HG02943 (cell line): ENCODE data around the gene TIPIN.
"Not testable (repeated sequence)": the region's sequence is repeated elsewhere in the genome, so short reads cannot be mapped to it uniquely, and the experiment has no call there.

Source experiments
- ATAC-seq: cut with Tn5 transposase; IDR thresholded peaks from one replicate; pipeline ENCODE4 v1.9.1; 2021; ENCODE audit warnings: mild to moderate bottlenecking, low read depth, moderate library complexity; ENCODE audit not compliant: unreplicated experiment

Gene TIPIN, protein sequence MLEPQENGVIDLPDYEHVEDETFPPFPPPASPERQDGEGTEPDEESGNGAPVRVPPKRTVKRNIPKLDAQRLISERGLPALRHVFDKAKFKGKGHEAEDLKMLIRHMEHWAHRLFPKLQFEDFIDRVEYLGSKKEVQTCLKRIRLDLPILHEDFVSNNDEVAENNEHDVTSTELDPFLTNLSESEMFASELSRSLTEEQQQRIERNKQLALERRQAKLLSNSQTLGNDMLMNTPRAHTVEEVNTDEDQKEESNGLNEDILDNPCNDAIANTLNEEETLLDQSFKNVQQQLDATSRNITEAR

DNA sequence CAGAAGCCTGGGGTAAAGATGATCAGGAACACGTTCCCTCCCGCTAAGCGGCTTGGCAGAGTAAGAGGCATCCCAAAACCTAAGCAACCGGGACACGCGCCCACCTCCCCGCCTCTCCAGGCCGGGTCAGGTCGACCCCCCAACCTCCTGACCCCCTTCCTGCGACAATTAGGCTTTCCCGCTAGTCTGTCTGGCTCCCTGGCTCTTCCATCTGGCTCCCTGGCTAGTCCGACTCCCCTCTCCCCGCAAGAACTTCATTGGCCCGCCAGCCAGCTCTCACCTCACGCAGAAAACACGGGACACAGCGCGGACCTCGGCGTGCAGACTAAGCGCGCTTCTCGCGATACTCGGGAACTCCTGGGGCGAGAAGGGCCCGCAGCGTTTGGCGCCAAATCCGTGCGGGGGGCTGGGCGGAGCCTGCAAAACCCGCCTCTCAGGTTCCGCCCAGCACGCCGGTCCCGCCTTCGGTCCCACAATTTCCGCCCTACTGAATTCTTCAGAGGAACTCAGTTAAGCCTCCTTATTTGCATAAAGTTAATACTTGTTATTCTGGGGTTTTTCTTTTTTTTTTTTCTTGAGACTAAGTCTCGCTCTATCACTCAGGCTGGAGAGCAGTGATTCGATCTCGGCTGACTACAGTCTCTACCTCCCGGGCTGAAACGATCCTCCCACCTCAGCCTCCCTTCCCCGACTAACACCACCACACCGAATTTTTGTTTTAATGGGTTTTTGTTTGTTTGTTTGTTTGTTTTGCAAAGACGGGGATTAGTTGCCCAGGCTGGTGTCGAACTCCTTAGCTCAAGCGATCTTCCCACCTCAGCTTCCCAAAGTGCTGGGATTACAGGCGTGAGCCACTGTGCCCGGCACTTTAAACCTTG is at the start of gene TIPIN:
Gene TIPIN (minus strand): TSS at position 327 of the 878 bp plus-strand sequence. CDS start 3,738 bp downstream, outside the sequence.
- ATAC-seq, result peak; percentile 86

DNA sequence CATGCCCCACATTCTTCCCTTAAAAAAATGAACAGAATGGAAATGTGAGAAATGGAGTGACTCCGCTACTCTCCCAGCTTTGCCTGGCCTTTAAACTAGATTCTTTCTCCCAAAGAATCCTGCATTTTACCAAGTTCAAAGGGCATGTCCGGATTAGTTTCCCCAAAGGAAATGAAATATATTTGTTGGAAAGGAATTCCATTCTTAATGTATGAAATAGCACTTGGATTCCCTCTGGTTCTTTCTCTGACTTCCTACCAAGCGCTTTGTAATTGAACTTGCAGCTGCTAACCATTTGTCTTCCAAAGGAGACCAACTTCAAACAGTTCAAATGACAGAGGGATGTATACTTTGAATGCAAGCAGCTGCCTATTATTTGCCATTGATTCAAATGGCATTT is 49.1 kb upstream of the TIPIN start:
- no peak for ATAC-seq

DNA sequence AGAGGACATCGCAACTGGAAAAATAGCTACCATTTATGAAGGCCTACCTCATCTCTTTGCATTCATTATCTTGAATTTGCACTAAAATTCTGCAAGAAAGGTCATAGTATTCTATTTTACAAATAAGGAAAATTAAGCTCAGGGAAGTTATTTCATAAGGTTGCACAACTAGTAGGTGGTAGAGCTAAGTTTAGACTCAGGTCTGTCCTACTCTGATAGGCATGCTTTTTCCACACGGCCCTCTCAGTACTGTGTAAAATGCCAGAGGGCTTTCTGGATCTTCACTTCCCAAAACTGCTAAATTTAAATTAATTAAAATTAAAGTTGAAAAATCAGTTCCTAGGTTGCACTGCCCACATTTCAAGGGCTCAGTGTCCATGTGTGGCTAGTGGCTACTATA is 48.5 kb upstream of the TIPIN start:
- ATAC-seq, result no peak

DNA sequence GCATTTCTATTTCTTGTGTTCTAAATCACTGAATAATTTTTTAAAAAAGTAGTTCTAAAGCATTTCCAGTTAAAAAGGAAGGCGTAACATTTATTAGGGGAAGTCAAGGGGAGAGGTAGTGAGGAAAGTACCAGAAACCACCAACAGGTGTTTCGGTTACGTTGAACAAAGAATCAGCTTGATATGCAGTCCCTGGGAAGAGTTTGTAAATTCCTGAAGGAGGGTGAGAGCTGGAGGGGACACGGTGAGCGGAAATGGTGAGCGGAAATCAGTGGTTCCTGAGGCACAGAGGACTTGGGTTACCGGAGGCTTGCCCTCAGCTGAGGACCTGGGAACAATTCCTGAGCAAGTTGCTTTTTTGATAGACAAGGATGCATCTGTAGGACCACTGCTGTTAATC is 48.0 kb upstream of the TIPIN start:
- no peak for ATAC-seq

DNA sequence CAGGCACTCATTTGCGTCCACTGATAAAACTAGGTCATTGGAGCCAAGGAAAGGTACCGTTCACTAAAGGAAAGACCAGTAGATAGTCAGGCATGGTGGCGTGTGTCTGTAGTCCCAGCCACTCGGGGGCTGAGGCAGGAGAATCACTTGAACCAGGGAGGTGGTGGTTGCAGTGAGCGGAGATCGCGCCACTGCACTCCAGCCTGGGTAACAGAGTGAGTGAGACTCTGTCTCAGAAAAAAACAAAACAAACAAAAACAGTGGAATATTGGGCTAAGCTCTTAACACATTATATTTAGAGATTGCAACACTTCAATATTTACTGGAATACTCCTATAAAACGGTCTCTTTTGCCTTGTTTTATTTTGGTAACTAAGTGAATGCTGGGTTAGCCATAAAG is 47.6 kb upstream of the TIPIN start:
- ATAC-seq, result no peak

DNA sequence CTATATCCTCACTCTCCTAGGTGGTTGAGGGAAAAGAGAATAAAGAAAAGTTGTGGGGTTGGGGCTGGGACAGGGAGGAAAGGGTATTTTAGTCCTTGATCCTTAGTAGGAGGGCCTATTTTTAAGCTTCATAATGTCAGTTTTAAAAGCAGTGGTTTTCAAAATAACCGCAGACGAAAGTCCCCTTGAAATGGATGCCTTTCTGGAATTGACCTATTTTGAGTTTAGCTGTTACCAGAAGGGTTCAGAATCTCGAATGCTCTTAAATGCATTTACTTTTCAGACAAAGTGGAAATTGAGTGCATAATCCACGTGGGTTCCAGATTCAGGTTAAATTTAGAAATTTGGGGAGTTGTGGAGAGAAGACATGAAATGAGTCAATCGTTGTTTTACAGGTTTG is 46.8 kb upstream of the TIPIN start:
- ATAC-seq, result no peak

DNA sequence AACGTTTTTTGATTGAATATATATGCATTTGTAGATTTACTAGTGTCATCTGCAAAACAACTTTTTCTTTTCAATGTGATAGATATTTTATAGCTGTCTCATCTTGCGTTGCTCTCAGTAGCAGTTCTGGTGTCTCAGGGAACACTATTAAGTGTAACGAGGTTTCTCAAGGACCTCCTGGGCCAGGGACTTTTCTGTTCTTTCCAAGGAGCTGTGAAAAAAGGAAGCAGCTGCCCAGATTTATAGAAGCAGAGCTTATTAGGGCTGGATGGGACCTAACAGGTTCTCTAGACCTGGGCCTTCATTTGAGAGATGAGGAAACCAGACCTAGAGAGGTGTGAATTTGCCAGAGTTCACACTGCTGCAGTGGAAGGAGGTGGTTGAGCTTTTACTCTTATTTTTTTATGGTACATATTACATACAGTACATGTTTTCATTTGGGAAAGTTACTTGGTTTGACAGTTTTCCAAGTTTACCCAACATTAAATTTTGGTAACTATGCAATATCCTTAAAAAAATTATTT is 46.3 kb upstream of the TIPIN start:
- ATAC-seq, result no peak

DNA sequence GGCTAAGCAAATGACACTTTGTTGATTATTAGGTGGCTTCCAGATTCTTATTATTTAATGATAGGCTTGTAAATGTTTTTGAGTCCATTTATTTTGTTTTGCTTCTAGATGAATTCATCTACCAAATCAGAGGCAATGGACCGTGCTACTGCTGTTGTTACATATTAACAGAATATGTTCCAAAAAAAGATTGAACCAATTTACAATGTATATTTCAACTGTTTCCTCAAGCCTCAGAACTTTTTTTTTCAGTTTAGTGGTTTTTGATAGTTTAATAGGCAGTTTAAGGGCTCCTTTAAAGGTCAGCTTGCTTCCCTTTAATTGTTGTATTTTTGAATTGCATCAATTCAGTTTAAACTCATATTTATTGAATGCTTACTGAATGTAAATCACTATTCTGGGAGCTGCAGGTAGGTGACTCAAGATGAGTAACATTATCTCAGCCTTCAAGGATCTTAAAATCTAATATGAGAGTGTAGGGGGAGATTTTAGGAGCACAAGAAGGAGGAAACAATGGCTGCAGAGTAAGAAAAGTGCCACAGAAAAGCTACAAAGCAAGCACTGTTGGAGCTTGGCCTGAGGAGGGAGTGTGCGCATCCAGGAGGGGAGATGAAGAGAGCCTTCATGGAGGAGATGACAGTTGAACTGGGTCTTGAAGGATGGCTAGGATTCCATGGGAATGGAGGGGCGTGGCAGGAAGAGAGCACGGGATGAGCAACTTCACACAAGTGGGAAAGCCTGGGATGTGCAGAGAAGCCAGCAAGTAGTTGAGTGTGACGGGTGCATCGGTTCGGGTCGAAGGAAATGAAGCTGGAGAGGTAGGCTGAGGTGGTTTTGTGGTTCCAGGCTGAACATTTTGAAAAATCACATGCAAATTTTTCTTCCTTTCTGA is 44.9 kb upstream of the TIPIN start:
- ATAC-seq, result no peak

DNA sequence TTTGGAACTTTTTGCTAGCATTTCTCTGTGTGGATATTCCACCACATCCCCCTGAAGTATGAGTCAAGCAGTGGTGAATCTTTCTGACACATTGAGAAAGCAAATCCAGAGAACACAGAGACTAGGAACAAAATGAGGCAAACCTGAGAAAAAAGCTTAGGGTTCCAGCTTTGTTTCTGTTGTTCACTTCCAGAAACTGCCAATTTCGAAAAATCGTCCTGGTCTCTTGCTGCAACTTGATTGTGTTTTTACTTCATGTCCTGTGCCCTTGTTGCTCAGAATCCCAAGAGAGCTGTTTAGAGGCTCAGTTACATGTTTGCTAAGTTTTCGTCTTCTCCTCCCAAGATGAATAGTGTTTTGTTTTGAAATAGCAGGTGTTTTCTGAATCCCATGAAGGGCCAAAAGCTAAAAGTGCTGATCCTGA is 43.9 kb upstream of the TIPIN start:
- ATAC-seq, result no peak

DNA sequence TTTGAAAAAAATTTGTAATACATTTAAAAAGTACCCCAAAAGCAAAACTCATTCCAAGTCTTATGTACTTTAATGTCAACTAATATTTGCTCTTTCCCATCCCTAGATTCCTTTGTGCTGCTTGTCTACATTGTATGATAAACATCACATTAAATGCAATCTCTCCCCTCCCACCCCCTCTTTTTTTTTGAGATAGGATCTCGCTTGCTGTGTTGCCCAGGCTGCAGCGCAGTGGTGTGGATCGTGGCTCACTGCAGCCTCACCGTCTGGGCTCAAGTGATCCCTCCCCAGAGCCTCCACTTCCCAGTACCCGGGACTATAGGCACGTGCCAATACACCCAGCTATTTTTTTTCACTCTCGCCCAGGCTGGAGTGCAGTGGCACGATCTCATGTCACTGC is 42.8 kb upstream of the TIPIN start:
- ATAC-seq, result no peak

DNA sequence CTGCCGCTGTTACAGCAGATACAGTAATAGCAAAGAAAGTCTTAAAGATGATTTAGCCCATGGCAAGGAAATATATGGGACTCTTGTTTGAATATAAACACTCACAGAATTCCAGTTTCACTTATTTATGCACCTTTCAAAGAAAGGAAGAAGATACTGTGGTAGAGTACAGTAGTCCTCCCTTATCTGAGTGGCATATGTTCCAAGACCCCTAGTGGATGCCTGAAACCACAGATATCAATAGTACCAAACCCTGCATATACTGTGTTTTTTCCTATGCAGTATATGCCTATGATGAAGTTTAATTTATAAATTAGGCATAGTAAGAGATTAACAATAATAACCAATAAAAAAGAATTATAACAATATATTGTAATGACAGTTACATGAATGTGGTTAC is 38.4 kb upstream of the TIPIN start:
- ATAC-seq, result no peak

DNA sequence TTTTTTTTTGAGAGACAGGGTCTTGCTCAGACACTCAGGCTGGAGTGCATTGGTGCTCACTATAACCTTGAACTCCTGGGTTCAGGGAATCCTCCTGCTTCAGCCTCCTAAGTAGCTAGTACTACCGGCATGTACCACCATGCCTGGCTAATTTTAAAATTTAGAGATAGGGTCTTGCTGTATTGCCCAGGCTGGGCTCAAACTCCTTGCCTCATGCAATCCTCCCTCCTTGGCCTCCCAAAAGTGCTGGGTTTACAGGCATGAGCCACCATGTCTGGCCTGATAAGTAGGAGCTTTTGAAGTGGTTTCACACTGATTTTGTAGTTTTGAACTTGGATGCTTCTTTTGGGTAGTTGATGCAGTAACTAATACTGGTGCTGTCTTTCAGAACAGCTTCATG is 38.0 kb upstream of the TIPIN start:
- ATAC-seq, result no peak

DNA sequence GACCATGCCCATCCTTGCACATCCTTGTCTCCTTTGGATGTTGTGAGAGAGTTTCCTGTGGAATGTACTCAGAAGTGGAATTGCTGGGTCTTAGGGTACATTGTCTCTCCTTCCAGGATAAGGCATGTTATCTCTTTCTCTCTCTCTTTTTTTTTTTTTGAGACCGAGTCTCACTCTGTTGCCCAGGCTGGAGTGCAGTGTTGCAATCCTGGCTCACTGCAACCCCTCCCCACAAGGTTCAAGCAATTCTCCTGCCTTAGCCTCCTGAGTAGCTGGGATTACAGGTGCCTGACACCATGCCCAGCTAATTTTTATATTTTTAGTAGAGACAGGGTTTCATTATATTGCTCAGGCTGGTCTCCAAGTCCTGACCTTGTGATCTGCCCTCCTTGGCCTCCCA is 36.6 kb upstream of the TIPIN start:
- ATAC-seq, result not testable (repeated sequence)

DNA sequence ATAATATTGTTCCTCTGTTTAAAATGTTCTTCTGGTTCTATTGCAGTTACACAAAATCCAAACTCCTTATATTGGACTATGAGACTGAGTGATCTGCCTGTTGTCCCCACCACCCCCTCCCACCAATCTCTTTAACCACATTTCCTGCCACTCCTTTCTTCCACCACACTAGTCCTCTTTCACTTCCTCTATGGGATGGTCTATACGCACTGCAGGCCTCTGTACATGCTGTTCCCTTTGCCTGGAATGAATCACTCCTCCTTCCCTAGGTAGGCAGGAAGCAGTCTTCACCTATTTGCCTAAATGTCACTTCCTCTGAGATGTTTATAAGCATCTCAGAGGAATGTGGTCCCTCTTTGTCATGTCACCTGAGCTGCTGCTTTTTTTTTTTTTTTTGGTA is 34.2 kb upstream of the TIPIN start:
- ATAC-seq, result no peak

DNA sequence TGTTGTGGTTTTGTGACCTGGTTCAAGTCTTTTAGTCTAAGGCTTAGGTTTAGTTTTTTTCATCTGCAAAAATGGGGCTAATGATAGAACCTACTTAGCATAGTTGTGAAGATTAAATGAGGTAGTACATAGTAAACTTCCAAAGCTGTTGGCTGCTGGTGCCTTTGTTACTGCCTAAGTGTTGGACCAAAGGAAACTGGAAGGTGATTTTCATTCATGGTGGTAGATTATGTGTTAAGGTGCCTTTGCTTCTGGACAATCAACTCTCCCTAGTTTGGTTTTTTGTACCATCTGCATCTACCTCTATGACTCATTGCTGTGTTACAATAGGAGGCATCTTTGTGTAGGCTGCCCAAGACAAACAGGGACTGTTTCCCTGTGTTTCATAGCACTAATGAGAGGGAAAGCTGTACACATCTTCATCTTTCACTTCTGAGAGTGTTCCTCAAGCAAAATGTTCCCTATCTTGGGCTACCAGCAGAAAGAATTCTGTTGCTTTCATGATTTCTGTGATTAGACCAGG is 33.4 kb upstream of the TIPIN start:
- ATAC-seq, result no peak

DNA sequence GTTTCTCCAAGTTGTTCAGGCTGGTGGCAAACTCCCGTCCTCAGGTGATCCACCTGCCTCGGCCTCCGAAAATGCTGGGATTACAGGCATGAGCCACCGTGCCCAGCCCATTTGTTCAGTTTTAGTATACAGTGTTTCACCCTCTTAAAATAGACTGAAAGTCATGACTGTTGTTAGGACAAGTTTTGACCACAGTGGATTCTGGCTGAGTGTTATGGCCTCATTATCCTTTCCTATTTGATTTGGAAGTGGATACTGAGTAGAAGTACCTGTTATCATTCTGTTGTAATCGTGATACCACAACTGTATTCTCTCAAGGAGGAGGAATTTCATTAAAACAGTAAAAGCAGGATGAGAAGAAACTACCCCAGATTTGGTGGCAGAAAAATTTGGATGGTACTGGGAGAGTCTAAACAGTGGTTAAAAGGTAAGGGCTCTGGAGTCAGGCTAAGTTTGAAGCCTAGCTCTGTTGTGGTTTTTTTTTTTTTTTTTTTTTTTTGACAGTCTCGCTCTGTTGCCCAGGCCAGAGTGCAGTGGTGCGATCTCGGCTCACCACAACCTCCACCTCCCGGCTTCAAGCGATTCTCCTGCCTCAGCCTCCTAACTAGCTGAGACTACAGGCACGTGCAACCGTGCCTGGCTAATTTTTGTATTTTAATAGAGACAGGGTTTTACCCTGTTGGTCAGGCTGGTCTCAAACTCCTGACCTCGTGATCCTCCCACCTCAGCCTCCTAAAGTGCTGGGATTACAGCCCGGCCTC is 32.8 kb upstream of the TIPIN start:
- ATAC-seq, result no peak

DNA sequence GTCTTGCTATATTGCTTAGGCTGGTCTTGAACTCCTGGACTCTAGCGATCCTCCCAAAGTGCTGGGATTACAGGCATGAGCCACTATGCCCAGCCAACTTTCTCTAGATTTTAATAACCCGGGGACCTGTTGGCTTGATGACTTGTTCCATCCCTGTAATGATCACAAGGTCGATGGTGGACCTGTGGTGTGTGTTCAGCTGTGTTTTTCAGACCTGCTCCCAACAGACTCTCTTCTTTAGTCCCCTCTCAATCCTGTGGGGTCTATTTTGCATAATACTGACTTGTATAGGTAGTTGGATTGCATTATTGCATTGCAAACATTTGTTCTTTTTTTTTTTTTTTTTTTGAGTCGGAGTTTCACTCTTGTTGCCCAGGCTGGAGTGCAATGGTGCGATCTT is 32.1 kb upstream of the TIPIN start:
- no peak for ATAC-seq

DNA sequence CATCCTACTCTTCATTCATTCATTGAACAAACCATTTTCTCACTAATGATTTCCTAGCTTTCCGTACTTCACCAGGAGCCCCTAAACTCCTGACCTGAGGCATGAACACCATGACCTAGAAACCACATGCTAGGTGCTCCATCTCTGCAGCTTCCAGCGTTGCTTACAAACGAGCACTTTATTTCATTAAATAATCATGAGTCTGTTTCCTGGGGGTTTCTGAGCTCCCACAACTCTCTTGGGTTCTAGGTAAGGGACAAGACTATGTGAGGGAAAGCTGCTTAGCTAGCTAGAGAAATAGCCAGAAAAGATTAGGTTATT is 31.5 kb upstream of the TIPIN start:
- no peak for ATAC-seq

DNA sequence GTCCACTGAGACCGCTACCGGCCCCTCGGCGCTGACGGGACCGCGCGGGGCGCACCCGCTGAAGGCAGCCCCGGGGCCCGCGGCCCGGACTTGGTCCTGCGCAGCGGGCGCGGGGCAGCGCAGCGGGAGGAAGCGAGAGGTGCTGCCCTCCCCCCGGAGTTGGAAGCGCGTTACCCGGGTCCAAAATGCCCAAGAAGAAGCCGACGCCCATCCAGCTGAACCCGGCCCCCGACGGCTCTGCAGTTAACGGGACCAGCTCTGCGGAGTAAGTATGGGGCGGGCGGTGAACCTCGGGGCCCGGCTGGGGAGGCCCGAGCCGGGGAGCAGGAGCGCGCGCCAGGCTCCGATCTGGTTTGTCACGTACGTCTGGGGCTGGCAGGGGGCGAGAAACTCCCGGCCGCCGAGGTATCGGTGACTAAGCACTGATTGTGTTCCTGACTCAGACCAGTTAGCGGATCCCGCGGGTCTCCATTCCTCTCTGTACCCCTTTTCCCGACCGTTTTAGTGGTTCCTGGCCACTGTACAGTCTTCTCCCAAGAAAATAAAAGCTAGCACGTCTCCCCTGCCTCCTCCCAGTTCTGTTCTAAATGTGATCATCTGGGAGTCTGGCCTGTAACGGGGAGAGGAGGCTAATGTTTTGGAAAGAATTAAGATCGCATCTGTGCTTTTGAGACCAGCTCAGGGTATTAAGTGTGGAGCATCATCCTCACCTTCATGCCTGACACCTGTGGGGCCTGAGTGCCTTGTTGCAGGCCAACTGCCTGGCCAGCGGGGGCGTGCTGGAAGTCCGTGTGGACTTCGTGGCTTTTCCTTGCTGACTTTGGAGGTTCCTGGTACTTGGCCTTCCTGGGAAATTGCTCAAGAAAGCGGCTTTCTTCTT is 30.9 kb upstream of the TIPIN start:
- peak; percentile 7 for ATAC-seq
